HL-60 (cell line): ENCODE results near the gene ADAM30.

Experiments used
- POLR2AphosphoS5 ChIP-seq: IDR thresholded peaks from 2 replicates; pipeline ENCODE4 v1.6.1; 2012; ENCODE audit warnings: low read depth
- TF ChIP-seq, protein P1 (sequence below): IDR thresholded peaks from one replicate; pipeline ENCODE4 v1.5.1; 2011; ENCODE audit warnings: low read length, control low read depth, inconsistent platforms; ENCODE audit not compliant: insufficient read depth

- TF ChIP-seq, protein P1, sequence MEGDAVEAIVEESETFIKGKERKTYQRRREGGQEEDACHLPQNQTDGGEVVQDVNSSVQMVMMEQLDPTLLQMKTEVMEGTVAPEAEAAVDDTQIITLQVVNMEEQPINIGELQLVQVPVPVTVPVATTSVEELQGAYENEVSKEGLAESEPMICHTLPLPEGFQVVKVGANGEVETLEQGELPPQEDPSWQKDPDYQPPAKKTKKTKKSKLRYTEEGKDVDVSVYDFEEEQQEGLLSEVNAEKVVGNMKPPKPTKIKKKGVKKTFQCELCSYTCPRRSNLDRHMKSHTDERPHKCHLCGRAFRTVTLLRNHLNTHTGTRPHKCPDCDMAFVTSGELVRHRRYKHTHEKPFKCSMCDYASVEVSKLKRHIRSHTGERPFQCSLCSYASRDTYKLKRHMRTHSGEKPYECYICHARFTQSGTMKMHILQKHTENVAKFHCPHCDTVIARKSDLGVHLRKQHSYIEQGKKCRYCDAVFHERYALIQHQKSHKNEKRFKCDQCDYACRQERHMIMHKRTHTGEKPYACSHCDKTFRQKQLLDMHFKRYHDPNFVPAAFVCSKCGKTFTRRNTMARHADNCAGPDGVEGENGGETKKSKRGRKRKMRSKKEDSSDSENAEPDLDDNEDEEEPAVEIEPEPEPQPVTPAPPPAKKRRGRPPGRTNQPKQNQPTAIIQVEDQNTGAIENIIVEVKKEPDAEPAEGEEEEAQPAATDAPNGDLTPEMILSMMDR, result no peak
- TF ChIP-seq POLR2AphosphoS5, result no peak
Observed at GRCh38 chr1:119891386-119891785, 4.9 kb downstream of the ADAM30 start.
